ENCODE results near the gene NPEPL1.
A peak's percentile ranks its signal among the peaks of the same experiment; 100 is the strongest.

Gene NPEPL1

DNA sequence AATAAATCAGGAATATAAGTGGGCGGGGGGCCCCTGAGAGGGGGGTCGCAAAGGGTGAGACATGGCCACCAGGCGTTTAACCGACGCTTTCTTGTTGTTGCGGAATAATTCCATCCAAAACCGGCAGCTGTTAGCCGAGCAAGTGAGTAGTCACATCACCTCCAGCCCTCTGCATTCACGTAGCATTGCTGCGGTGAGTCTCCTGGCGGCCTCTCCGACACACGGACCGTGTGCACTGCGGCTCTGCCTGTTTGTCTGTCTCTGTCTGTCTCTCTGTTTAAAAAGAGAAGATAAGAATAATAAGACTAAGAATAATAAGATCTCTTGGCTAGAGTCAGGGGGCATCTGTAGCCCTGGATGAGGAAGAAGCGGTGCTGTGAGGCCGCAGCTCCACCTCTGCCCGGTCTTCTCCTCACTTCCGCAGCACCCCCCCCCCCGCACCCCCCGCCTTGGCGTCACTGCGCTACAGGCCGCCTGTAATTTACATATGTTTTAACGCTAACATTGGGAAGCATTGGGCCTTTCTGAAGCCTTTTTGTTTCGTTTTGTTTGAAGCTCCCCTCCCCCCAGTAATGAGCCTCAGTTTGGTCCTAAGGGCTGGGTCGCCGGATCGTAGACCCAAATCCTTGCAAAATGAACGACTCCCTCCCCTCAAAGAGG, 40.5 kb upstream of the NPEPL1 start:
- TF ChIP-seq, protein P1, sequence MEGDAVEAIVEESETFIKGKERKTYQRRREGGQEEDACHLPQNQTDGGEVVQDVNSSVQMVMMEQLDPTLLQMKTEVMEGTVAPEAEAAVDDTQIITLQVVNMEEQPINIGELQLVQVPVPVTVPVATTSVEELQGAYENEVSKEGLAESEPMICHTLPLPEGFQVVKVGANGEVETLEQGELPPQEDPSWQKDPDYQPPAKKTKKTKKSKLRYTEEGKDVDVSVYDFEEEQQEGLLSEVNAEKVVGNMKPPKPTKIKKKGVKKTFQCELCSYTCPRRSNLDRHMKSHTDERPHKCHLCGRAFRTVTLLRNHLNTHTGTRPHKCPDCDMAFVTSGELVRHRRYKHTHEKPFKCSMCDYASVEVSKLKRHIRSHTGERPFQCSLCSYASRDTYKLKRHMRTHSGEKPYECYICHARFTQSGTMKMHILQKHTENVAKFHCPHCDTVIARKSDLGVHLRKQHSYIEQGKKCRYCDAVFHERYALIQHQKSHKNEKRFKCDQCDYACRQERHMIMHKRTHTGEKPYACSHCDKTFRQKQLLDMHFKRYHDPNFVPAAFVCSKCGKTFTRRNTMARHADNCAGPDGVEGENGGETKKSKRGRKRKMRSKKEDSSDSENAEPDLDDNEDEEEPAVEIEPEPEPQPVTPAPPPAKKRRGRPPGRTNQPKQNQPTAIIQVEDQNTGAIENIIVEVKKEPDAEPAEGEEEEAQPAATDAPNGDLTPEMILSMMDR (IDR thresholded peaks at IDR 0.05; ENCODE audit: low read depth, low read length, missing control alignments), result no peak
- peak overlapping the region; percentile 81 for H3K4me3 ChIP-seq (ENCODE audit: low read depth, low read length)
- no peak for DNase-seq (ENCODE audit: low read depth)
- in situ Hi-C loops (cut with HindIII; ENCODE audit: low sequenced_read_pairs), result loop anchor here (5.0 kb wide), 1 partner anchor 420 kb away; no protein-coding TSS in a partner anchor

GRCh38 chr20:58652606-58653294, 39.9 kb upstream of the NPEPL1 start:
- in situ Hi-C loops (cut with HindIII; ENCODE audit: low sequenced_read_pairs), result loop anchor here (5.0 kb wide), 1 partner anchor 420 kb away; no protein-coding TSS in a partner anchor
- DNase-seq (ENCODE audit: low read depth), result no peak
- TF ChIP-seq, protein P1 (IDR thresholded peaks at IDR 0.05; ENCODE audit: low read depth, low read length, missing control alignments), result no peak
- H3K4me3 ChIP-seq (ENCODE audit: low read depth, low read length), result peak overlapping the region; percentile 81

GRCh38 chr20:58654337-58654736, 38.3 kb upstream of the NPEPL1 start:
- DNase-seq (ENCODE audit: low read depth), result no peak
- in situ Hi-C loops (cut with HindIII; ENCODE audit: low sequenced_read_pairs), result loop anchor here (5.0 kb wide), 1 partner anchor 422 kb away; no protein-coding TSS in a partner anchor
- H3K4me3 ChIP-seq (ENCODE audit: low read depth, low read length), result no peak overlapping the region
- TF ChIP-seq, protein P1 (IDR thresholded peaks at IDR 0.05; ENCODE audit: low read depth, low read length, missing control alignments), result no peak

- in situ Hi-C loops (cut with HindIII; ENCODE audit: low sequenced_read_pairs), result no loop called here
- DNase-seq (ENCODE audit: low read depth), result no peak
- no peak overlapping the region for H3K4me3 ChIP-seq (ENCODE audit: low read depth, low read length)
- TF ChIP-seq, protein P1 (IDR thresholded peaks at IDR 0.05; ENCODE audit: low read depth, low read length, missing control alignments), result no peak
Observed at GRCh38 chr20:58655328-58656107, 37.1 kb upstream of the NPEPL1 start.

- in situ Hi-C loops (cut with HindIII; ENCODE audit: low sequenced_read_pairs), result no loop called here
- no peak for DNase-seq (ENCODE audit: low read depth)
- no peak overlapping the region for H3K4me3 ChIP-seq (ENCODE audit: low read depth, low read length)
Observed at GRCh38 chr20:58656831-58657230, 35.8 kb upstream of the NPEPL1 start.

GRCh38 chr20:58657262-58657661, 35.3 kb upstream of the NPEPL1 start:
- no peak for DNase-seq (ENCODE audit: low read depth)
- no peak overlapping the region for H3K4me3 ChIP-seq (ENCODE audit: low read depth, low read length)
- TF ChIP-seq, protein P1 (IDR thresholded peaks at IDR 0.05; ENCODE audit: low read depth, low read length, missing control alignments), result no peak
- in situ Hi-C loops (cut with HindIII; ENCODE audit: low sequenced_read_pairs), result no loop called here

More at GRCh38 chr20:58656831-58657230, 35.8 kb upstream of the NPEPL1 start:
- TF ChIP-seq, protein P1 (IDR thresholded peaks at IDR 0.05; ENCODE audit: low read depth, low read length, missing control alignments), result no peak

Measured in astrocyte of the cerebellum (primary cell).